Esophagus muscularis mucosa (tissue), 4 donors: ENCODE results near the gene PRKAG2.

Experiments used
- CTCF ChIP-seq, 3 experiments: fragments of 200-600 bp in 2 of 3; fragments of 450-650 bp in 1 of 3; sonication (generic) in 2 of 3; IDR thresholded peaks; one replicate each; pipeline ENCODE4 v1.5.1; 2017 to 2019; ENCODE audit warnings: antibody characterized with exemption in 3 of 3, mild to moderate bottlenecking in 2 of 3, moderate library complexity in 1 of 3
- EP300 ChIP-seq: sonication (generic); formaldehyde crosslinking; IDR thresholded peaks from one replicate; pipeline ENCODE4 v1.6.1; 2017; ENCODE audit warnings: antibody characterized with exemption
- POLR2A ChIP-seq: fragments of 450-650 bp; IDR thresholded peaks from one replicate; pipeline ENCODE4 v1.6.1; 2017; ENCODE audit warnings: antibody characterized with exemption, moderate library complexity, mild to moderate bottlenecking, low read depth
- POLR2AphosphoS5 ChIP-seq, 2 donors: sonication (generic); formaldehyde crosslinking; IDR thresholded peaks; one replicate each; pipeline ENCODE4 v1.6.1; 2017; ENCODE audit warnings: antibody characterized with exemption in 2 of 2

GRCh38 chr7:151686826-151687225, 190.1 kb downstream of the PRKAG2 start:
- no peak for TF ChIP-seq POLR2A
- TF ChIP-seq CTCF (IDR thresholded peaks at IDR 0.05) = no peak
- no peak for TF ChIP-seq POLR2AphosphoS5 (IDR thresholded peaks at IDR 0.05)
- TF ChIP-seq EP300 = no peak
